ENCODE data around the gene UBXN1.

The UBXN1 gene, protein sequence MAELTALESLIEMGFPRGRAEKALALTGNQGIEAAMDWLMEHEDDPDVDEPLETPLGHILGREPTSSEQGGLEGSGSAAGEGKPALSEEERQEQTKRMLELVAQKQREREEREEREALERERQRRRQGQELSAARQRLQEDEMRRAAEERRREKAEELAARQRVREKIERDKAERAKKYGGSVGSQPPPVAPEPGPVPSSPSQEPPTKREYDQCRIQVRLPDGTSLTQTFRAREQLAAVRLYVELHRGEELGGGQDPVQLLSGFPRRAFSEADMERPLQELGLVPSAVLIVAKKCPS

DNA sequence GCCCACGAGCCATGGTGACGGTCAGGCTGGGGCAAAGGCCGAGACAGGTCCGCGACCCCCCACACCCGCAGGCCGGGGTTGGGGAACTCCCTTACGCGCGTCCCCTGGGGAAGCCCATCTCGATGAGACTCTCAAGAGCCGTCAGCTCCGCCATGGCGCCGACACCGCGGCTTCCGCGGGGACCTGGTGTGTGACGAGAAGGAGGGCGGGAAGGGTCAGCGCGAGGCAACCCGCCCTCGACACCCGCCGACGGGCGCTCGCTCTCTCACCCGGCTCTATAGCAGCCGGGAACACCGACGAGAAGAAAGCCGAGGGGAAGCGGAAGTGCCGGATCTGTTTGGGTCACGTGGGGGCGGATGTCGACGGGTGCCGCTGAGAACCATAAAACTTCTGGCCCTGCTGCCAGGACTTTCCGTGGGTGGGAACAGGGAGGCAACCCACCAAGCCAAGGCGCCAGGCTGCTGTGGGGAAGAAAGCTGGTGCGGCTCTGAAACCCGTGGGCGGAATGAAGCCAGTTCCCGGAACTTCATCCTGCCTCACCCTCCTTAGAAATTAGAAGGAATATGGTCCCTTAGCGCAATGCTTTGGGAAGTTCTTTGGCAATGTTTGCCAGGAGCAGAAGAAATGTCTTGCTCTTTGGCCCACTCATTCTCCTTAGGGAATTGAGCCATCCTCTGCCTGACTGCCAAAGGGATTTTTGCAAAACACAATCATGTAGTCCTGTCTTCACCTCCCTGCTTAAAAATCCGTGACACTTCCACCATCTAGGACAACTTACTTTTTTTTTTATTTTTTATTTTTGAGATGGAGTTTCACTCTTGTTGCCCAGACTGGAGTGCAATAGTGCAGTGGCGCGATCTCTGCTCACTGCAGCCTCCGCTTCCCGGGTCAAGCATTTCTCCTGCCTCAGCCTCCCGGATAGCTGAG is at the start of gene UBXN1:
Gene UBXN1, minus strand, starts transcription at position 304 of the 927 bp plus-strand sequence. Its CDS starts 150 bp downstream, at position 154.
- H3K4me1 ChIP-seq (ENCODE audit: control insufficient read depth, insufficient read depth, low read length) = peaks cover 8% of the 10 kb centered on the region
- peak within 1 kb of the TSS; percentile 96 for H3K9ac ChIP-seq (ENCODE audit: low read length in 2 of 2)
- peaks cover 3 to 17% of the 10 kb centered on the region in 2 donors for H3K36me3 ChIP-seq (ENCODE audit: control insufficient read depth in 2 of 2, insufficient read depth in 2 of 2, low read length in 2 of 2)
- no peaks in the 10 kb centered on the region for H3K9me3 ChIP-seq (ENCODE audit: control insufficient read depth in 2 of 2, low read length in 2 of 2)
- H3K27ac ChIP-seq (ENCODE audit: low read length) = peak within 1 kb of the TSS; percentile 82
- no peaks in the 10 kb centered on the region for H3K27me3 ChIP-seq (ENCODE audit: control insufficient read depth in 1 of 2, insufficient read depth in 2 of 2, low read length in 2 of 2)
- peak within 1 kb of the TSS; percentile 72 to 95 for H3K4me3 ChIP-seq (ENCODE audit: low read length in 2 of 2)

DNA sequence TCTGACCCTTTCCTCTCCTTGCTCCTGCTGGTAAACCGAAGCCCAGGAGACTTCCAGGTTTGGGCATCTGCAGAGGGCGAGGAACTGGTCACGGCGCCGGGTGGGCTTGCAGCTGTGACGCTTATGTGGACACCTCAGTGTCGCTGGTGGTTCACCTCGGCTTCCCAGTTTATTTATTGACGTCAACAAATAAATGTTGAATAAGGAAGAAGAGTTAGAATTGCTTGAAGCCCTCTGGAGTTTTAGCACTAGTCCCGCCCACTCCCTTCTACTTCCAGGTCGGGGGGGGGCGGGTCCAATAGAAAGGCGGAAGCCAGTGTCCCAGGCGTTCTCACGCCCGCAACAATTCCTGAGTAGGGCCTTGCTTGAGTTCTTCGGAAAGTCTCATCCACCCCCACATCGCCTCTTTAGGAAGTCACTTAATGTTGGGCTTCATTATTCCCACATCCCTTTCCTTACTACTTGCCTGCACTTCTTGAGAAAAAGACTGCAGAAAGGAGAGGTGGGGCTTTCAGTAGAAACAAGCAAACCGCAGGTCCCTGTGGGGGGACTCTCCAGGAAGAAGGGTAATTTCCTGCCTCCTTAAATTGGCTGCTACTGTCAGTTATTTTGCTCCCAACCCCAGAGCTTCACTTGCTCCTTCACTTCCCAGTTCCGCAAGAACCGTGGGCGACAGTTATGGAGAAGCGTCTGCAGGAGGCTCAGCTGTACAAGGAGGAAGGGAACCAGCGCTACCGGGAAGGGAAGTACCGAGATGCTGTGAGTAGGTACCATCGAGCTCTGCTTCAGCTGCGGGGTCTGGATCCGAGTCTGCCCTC is 49.5 kb upstream of the UBXN1 start, which contains the start of gene TTC9C:
Gene TTC9C, plus strand, starts transcription at position 316 of the 818 bp plus-strand sequence. Its CDS starts 363 bp downstream, at position 679.
- H3K9ac ChIP-seq (ENCODE audit: low read length in 2 of 2) = peak within 1 kb of the TSS; percentile 88 to 93
- no peaks in the 10 kb centered on the region for H3K9me3 ChIP-seq (ENCODE audit: control insufficient read depth in 2 of 2, low read length in 2 of 2)
- H3K4me3 ChIP-seq (ENCODE audit: low read length in 2 of 2) = peak within 1 kb of the TSS; percentile 99
- peak within 1 kb of the TSS; percentile 97 for H3K27ac ChIP-seq (ENCODE audit: low read length)
- no peaks in the 10 kb centered on the region for H3K27me3 ChIP-seq (ENCODE audit: control insufficient read depth in 1 of 2, insufficient read depth in 2 of 2, low read length in 2 of 2)
- H3K4me1 ChIP-seq (ENCODE audit: control insufficient read depth, insufficient read depth, low read length) = peaks cover 37% of the 10 kb centered on the region
- H3K36me3 ChIP-seq (ENCODE audit: control insufficient read depth in 2 of 2, insufficient read depth in 2 of 2, low read length in 2 of 2) = peaks cover 7 to 12% of the 10 kb centered on the region in 2 donors

DNA sequence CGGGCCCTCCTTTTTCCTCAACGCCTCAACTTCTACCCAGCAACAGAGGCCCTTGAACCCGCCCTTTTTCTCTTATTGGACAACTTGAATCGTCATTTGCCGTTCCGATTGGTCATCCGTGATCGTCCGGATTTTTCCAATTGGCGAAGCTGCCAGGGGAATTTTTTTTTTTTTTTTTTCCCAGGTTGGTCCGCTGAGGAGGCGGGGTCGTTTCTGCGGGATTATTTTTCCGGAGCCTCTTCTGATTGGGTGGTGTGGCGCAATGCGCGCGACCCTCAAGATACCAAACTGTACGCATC is 48.9 kb upstream of the UBXN1 start:
- Histone ChIP-seq H3K27me3 (ENCODE audit: control insufficient read depth in 1 of 2, insufficient read depth in 2 of 2, low read length in 2 of 2) (no peaks in the 10 kb centered on the region), H3K4me3 (ENCODE audit: low read length in 2 of 2) (peak overlapping the region; percentile 99), H3K27ac (ENCODE audit: low read length) (peak overlapping the region; percentile 97), H3K4me1 (ENCODE audit: control insufficient read depth, insufficient read depth, low read length) (peaks cover 37% of the 10 kb centered on the region), H3K36me3 (ENCODE audit: control insufficient read depth in 2 of 2, insufficient read depth in 2 of 2, low read length in 2 of 2) (peaks cover 10 to 13% of the 10 kb centered on the region in 2 donors), H3K9ac (ENCODE audit: low read length in 2 of 2) (peak overlapping the region; percentile 88 to 93), H3K9me3 (ENCODE audit: control insufficient read depth in 2 of 2, low read length in 2 of 2) (no peaks in the 10 kb centered on the region)

DNA sequence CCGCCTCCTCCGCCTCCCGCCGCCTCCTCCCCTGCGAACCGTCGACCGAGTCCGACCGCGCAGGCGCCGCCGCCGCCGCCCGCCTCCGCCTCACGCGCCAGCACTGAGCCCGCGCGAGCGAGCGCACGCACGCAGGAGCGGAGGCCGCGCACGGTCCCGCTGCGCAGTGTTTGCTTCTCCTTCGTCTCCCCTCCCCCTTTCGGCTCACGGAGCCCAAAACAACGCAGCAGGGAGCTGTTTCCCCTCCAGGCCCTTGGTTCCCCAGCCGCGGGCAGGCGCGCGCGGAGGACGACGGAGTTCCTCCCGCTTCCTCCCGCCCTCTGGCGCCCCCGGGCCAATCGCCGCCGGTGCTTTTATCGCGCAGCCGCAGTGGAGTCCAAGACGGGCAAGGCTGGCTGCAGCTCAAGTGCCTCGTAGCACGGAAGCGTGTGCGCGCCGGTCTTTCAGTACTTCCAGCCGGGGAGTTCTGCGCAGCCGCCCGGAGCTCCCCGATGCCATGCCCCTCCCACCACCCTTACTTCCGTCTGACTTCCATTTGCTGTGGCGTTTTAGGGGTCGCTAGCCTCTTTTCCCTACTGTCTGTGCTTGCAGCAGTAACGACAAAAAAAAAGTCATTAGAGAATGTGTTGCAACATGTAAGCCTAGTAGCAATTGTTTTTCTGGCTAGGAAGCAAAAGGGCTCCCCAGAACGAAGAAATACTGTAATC is 48.4 kb upstream of the UBXN1 start, which contains the start of gene HNRNPUL2:
Gene HNRNPUL2, minus strand, starts transcription at position 293 of the 707 bp plus-strand sequence. CDS start 301 bp downstream, outside the sequence.
- Histone ChIP-seq H3K9me3 (ENCODE audit: control insufficient read depth in 2 of 2, low read length in 2 of 2) (no peaks in the 10 kb centered on the region), H3K4me1 (ENCODE audit: control insufficient read depth, insufficient read depth, low read length) (peaks cover 37% of the 10 kb centered on the region), H3K27me3 (ENCODE audit: control insufficient read depth in 1 of 2, insufficient read depth in 2 of 2, low read length in 2 of 2) (no peaks in the 10 kb centered on the region), H3K27ac (ENCODE audit: low read length) (peak within 1 kb of the TSS; percentile 97), H3K9ac (ENCODE audit: low read length in 2 of 2) (peak within 1 kb of the TSS; percentile 88 to 94), H3K4me3 (ENCODE audit: low read length in 2 of 2) (peak within 1 kb of the TSS; percentile 99), H3K36me3 (ENCODE audit: control insufficient read depth in 2 of 2, insufficient read depth in 2 of 2, low read length in 2 of 2) (peaks cover 15 to 17% of the 10 kb centered on the region in 2 donors)

DNA sequence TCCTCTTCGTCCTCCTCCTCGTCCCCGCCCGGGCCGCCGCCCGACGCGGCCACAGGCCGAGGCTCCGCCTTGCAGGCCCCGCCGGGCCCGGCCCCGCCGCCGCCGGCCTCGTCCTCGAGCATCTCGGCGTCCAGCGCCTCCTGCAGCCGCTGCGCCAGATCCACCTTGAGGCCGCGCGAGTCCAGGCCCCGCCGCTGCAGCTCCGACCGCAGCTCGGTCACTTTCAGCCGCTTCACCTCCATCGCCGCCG is 48.0 kb upstream of the UBXN1 start:
- Histone ChIP-seq H3K27ac (ENCODE audit: low read length) (peak overlapping the region; percentile 97), H3K36me3 (ENCODE audit: control insufficient read depth in 2 of 2, insufficient read depth in 2 of 2, low read length in 2 of 2) (peaks cover 20 to 22% of the 10 kb centered on the region in 2 donors), H3K9me3 (ENCODE audit: control insufficient read depth in 2 of 2, low read length in 2 of 2) (no peaks in the 10 kb centered on the region), H3K4me1 (ENCODE audit: control insufficient read depth, insufficient read depth, low read length) (peaks cover 40% of the 10 kb centered on the region), H3K9ac (ENCODE audit: low read length in 2 of 2) (peak overlapping the region; percentile 88 to 94), H3K4me3 (ENCODE audit: low read length in 2 of 2) (peak overlapping the region; percentile 99), H3K27me3 (ENCODE audit: control insufficient read depth in 1 of 2, insufficient read depth in 2 of 2, low read length in 2 of 2) (no peaks in the 10 kb centered on the region)

DNA sequence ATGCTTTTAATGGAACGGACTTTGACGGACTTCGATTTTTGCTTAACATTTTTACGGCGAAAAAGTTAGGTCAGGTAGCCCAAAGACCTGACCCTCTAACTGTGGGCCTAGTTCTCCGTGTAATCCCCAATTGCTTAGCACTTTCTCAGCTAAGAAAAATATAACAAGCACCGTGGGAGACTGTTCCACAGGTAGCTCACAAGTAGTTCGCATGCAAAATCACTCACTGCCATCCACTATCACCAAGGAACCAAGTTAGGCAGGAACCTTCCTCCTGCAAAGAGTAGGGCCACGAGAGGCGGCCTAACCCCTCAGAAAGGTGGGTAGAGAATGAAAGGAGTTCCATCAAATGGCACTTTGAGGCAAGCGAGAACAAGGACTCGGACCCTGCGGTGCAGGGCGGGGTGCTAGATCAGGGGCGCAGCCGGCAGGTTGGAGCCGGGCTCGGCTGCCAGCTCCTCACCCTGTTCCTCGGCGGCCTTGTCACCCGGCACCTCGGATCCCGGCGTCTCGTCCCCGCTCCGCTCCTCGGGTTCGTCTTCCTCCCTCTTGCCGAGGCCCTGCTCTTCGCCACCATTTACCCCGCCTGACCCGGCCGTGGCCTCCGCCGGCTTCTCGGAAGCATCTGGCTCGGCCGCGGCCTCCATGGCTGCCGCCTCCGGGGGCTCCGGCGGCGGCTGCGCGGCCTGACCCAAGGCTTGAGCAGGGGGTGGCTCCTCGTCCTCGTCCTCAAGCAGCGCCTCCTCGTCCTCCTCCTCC is 47.5 kb upstream of the UBXN1 start:
- Histone ChIP-seq H3K36me3 (ENCODE audit: control insufficient read depth in 2 of 2, insufficient read depth in 2 of 2, low read length in 2 of 2) (peaks cover 25 to 27% of the 10 kb centered on the region in 2 donors), H3K4me1 (ENCODE audit: control insufficient read depth, insufficient read depth, low read length) (peaks cover 41% of the 10 kb centered on the region), H3K9me3 (ENCODE audit: control insufficient read depth in 2 of 2, low read length in 2 of 2) (no peaks in the 10 kb centered on the region)

DNA sequence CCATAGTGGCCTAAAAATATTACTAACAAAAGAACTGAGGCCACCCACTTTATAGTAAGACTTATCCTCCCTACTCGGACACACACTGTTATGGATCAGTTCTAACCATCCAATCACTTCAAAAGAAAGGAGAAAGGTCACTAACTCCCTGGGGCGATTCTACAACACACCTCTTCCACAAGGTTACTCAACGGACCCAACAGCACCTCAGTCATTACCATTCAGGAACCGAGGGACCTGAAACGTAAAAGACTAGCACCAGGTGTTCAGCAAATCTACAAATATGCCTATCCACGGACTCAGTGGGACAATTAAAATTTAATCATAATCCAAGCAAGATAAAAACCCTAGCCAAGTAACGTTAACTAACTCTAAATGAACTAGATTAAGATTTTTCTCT is 46.8 kb upstream of the UBXN1 start:
- H3K27ac ChIP-seq (ENCODE audit: low read length) = peak overlapping the region; percentile 97
- no peaks in the 10 kb centered on the region for H3K9me3 ChIP-seq (ENCODE audit: control insufficient read depth in 2 of 2, low read length in 2 of 2)
- peak overlapping the region; percentile 88 to 94 for H3K9ac ChIP-seq (ENCODE audit: low read length in 2 of 2)
- peaks cover 41% of the 10 kb centered on the region for H3K4me1 ChIP-seq (ENCODE audit: control insufficient read depth, insufficient read depth, low read length)
- peaks cover 27 to 33% of the 10 kb centered on the region in 2 donors for H3K36me3 ChIP-seq (ENCODE audit: control insufficient read depth in 2 of 2, insufficient read depth in 2 of 2, low read length in 2 of 2)
- peak overlapping the region; percentile 99 for H3K4me3 ChIP-seq (ENCODE audit: low read length in 2 of 2)
- H3K27me3 ChIP-seq (ENCODE audit: control insufficient read depth in 1 of 2, insufficient read depth in 2 of 2, low read length in 2 of 2) = no peaks in the 10 kb centered on the region

More for the DNA sequence above, 47.5 kb upstream of the UBXN1 start:
- Histone ChIP-seq H3K27ac (ENCODE audit: low read length) (peak overlapping the region; percentile 97), H3K4me3 (ENCODE audit: low read length in 2 of 2) (peak overlapping the region; percentile 99), H3K9ac (ENCODE audit: low read length in 2 of 2) (peak overlapping the region; percentile 88 to 94), H3K27me3 (ENCODE audit: control insufficient read depth in 1 of 2, insufficient read depth in 2 of 2, low read length in 2 of 2) (no peaks in the 10 kb centered on the region)

DNA sequence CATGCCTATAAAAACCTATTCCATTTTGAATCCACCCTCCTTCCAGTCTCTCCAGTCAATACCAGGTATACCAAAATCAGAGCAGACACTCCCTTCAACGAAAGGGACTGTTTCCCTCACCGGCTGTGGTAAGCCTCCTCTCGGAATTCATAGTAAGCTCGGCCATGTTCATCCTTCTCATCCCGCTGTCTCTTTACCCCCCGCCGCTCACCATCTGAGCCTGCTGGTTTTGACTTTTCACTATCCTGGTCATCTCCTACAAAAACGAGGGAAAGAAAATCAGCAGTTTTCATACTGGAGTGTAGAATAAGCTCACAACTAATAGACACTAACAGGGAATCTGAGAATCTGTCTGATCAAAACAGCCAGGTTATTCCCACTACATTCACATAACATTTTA is 45.3 kb upstream of the UBXN1 start:
- H3K9ac ChIP-seq (ENCODE audit: low read length in 2 of 2) = peak overlapping the region; percentile 52 to 88

DNA sequence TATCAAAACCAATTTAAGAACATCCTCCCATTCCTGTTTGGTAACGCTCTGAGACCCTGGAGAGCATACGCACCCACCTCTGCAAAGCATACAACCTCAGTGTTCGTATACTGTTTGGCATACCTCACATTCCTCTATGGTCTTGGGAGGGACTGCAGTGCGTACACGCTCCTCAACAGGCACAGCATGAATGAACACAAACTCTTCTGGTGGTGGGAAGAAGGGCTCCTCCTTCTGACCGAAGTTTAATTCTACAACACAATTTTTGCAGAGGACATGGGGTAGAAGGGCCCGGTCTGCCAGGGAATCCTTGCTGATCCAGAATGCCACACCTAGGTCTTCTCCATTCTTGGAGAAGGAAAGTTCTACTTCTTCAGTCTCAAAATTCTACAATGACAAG is 43.1 kb upstream of the UBXN1 start:
- Histone ChIP-seq H3K4me1 (ENCODE audit: control insufficient read depth, insufficient read depth, low read length) (peaks cover 18% of the 10 kb centered on the region), H3K9ac (ENCODE audit: low read length in 2 of 2) (no peak overlapping the region), H3K36me3 (ENCODE audit: control insufficient read depth in 2 of 2, insufficient read depth in 2 of 2, low read length in 2 of 2) (peaks cover 57 to 59% of the 10 kb centered on the region in 2 donors)

More for the DNA sequence above, 45.3 kb upstream of the UBXN1 start:
- peaks cover 40 to 44% of the 10 kb centered on the region in 2 donors for H3K36me3 ChIP-seq (ENCODE audit: control insufficient read depth in 2 of 2, insufficient read depth in 2 of 2, low read length in 2 of 2)
- peak overlapping the region; percentile 15 to 99 for H3K4me3 ChIP-seq (ENCODE audit: low read length in 2 of 2)
- H3K9me3 ChIP-seq (ENCODE audit: control insufficient read depth in 2 of 2, low read length in 2 of 2) = no peaks in the 10 kb centered on the region
- H3K4me1 ChIP-seq (ENCODE audit: control insufficient read depth, insufficient read depth, low read length) = peaks cover 32% of the 10 kb centered on the region
- H3K27ac ChIP-seq (ENCODE audit: low read length) = no peak overlapping the region
- H3K27me3 ChIP-seq (ENCODE audit: control insufficient read depth in 1 of 2, insufficient read depth in 2 of 2, low read length in 2 of 2) = no peaks in the 10 kb centered on the region

More for the DNA sequence above, 43.1 kb upstream of the UBXN1 start:
- Histone ChIP-seq H3K4me3 (ENCODE audit: low read length in 2 of 2) (no peak overlapping the region), H3K9me3 (ENCODE audit: control insufficient read depth in 2 of 2, low read length in 2 of 2) (no peaks in the 10 kb centered on the region), H3K27ac (ENCODE audit: low read length) (no peak overlapping the region), H3K27me3 (ENCODE audit: control insufficient read depth in 1 of 2, insufficient read depth in 2 of 2, low read length in 2 of 2) (no peaks in the 10 kb centered on the region)
